Caki2 (cell line): Measurements from ENCODE around the gene COL4A2. TPM values are rescaled to one million over a fixed set of nuclear protein-coding genes. Genes with fewer than 3 reads are reported as not detected.
"Not testable (repeated sequence)": the region's sequence is repeated elsewhere in the genome, so short reads cannot be mapped to it uniquely, and the experiment has no call there.

Experiments used
- DNase-seq: peaks from one replicate; pipeline ENCODE4 v3.0.0-alpha.2; 2015; ENCODE audit warnings: low read depth
- in situ Hi-C: cut with HindIII; loops from 2 replicates; pipeline ENCODE4 v1.10.0; 2016; ENCODE audit warnings: low sequenced_read_pairs, low pct_unique_long_range_greater_than_20kb, mixed read lengths
- total RNA-seq: library from RNA; depleted of rRNA; stranded (reverse); fragments of >200 nt; shearing (Covaris generic); gene quantifications from 2 replicates; pipeline ENCODE4 v1.2.3, GENCODE V29; 2014; ENCODE audit warnings: low replicate concordance

The COL4A2 gene
- total RNA-seq, 1 experiment from 2014 or later, result 412 TPM

DNA sequence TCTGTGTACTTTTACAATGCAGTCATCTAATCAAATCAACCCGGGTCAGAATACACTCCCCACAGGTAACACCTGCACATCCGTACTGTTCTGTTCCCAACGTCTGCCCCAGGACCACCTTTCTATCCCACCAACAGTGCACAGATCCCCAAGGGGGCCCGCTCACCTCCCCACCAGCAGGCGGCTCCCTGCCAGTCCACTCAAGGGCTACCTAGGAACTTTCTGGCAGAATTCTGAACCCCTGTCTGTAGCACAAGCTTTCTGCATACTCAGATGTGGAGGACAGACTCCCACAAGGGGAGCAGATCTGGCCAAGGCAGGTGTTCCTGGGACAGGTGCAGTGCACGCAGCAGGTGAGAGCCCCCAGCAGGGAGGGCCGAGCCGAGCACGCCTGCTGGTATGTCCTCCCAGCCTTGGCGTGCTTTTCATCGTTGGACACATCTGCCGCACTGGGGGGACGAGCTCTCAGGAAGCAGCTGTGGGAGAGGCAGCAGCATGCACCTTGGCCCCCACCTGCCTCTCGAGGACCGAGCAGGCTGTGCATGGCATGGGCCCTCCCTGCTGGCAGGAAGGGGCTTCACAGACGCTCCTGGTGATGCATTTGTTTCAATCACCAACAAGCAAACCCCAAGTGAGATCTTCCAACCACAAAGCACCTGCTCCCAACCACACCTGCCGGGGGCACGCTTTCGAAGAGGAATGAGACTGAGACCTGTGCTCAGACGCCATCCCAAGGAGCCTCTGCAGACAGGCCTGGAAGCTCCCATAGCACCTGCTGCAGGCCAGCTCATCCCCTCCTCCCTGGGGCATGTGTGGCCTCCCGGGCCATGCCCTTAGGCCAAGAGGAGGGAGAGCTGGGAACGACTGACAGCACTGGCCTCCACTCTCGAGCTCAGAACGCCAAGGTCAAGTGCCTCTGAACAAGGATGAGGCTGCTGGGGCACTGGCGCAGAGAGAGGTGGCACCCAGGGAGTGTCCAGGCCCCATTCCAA is 218.5 kb downstream of the COL4A2 start:
- no peak for DNase-seq
- in situ Hi-C loops, result no loop called here

DNA sequence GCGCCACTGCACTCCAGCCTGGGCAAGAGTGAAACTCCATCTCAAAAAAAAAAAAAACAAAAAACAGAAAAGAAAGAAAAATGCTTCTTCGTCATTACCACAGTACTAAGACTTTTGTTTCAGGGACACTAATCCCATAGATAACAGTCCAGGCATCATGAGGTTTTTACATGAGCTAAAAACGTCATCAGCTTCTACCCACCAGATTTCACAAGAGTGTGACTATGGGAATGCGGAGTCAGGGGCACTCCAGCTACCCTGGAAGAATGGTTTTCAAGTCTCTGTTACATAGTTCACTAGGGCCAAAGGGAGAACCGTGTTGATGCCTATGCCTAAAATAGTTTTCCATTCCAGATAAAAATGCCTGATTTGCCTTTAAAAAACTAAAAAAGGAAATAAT is 221.3 kb downstream of the COL4A2 start:
- in situ Hi-C loops, result no loop called here
- no peak for DNase-seq

DNA sequence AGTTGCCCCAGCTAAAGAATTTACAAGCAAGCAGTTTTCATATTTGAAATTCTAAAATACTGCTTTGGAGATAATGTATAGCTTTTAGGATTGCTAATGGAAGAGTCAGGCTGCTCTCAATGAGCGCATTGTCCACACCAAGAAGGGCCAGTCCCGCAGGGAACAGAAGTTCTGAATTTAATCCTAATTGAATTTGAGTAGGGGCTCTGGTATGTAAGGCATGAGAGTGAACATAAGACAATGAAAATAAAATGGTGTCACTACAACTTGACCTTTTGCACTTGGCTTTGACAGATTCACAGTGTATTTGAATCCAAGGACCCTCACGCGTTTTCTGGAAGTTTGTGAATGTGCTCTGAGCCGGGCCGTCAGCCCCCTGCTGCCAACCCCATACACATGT is 221.8 kb downstream of the COL4A2 start:
- in situ Hi-C loops, result no loop called here
- DNase-seq, result no peak

DNA sequence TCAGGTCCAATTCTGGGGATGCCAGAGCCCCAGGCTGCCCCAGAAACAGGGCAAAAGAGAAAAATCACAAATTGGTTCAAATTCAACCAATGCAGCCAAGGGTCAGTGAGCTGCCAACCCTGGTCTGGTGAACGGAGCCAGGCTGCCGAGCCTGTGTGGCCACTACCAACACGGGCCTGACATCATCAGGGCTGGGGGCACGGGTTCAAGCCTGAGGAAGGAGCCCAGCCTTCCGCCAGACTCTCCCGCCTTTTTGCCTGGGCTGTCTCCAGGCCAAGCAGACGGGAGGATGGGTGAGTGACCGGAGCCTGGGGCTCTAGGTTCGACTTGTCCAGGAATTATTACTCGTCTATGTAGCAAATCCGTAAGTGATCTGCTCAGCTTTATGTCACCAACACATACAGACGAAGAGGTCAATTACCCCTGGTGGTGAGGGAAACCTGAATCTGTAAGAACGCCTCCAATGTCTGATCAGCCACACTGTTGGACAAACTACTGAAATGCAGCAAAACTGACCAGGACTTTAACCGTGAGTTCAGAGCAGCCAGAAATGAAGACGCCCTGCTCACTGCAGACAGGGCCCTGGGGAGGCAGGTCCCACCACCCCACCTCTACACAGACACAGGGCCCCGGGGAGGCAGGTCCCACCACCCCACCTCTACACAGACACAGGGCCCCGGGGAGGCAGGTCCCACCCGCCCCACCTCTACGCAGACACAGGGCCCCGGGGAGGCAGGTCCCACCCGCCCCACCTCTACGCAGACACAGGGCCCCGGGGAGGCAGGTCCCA is 222.6 kb downstream of the COL4A2 start:
- in situ Hi-C loops, result no loop called here
- DNase-seq, result no peak

DNA sequence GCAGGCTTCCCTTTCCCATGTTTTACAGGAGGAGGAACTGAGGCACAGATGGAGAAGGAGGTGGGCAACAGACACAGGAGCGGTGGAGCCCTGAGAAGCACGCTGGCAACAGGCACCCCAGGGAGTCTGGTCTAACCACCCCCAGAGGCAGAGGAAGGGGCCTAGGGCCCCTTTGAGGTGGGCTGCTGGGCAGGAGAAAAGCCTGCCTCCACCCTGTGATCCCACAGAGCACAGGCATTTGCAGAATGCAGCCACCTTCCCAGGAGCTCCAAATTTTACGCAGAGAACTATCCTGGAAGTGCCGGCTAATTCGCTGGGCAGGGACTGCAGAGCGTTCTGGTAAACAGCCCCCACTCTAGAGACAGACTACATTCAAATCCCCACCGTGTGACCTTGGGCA is 224.0 kb downstream of the COL4A2 start:
- no peak for DNase-seq
- in situ Hi-C loops, result no loop called here

DNA sequence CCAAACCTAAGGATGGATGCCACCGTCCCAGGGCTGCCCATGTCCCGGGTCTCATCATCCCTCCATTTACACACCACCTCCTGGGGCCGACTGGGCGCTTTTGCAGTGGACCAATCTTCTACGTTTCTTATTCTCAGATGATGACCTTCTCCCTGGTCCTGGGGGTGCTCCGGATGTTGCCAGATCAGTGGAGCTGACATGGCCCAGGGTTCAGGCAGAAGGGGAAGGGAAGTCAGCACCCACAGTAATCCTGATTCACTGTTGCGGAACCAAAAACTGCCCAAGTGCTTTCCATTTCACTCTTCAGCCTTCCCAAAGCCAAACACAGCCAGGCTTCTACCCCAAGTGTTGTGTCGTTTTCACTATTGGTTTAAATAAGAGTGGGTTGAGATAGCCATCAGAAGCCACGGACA is 224.6 kb downstream of the COL4A2 start:
- in situ Hi-C loops, result no loop called here

DNA sequence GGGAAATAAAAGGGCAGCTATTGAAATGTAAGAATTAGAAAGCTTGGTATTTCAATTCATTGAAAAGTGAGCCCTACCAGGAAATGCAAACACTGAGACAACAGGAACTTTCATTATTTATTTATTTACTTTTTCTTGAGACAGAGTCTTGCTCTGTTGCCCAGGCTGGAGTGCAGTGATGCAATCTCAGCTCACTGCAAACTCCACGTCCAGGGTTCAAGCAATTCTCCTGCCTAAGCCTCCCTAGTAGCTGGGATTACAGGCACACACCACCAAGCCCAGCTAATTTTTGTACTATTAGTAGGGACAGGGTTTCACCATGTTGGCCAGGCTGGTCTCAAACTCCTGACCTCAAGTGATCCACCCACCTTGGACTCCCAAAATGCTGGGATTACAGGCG is 225.2 kb downstream of the COL4A2 start:
- DNase-seq, in situ Hi-C loops: not testable (repeated sequence)

More for the DNA sequence above, 224.6 kb downstream of the COL4A2 start:
- DNase-seq, result no peak

DNA sequence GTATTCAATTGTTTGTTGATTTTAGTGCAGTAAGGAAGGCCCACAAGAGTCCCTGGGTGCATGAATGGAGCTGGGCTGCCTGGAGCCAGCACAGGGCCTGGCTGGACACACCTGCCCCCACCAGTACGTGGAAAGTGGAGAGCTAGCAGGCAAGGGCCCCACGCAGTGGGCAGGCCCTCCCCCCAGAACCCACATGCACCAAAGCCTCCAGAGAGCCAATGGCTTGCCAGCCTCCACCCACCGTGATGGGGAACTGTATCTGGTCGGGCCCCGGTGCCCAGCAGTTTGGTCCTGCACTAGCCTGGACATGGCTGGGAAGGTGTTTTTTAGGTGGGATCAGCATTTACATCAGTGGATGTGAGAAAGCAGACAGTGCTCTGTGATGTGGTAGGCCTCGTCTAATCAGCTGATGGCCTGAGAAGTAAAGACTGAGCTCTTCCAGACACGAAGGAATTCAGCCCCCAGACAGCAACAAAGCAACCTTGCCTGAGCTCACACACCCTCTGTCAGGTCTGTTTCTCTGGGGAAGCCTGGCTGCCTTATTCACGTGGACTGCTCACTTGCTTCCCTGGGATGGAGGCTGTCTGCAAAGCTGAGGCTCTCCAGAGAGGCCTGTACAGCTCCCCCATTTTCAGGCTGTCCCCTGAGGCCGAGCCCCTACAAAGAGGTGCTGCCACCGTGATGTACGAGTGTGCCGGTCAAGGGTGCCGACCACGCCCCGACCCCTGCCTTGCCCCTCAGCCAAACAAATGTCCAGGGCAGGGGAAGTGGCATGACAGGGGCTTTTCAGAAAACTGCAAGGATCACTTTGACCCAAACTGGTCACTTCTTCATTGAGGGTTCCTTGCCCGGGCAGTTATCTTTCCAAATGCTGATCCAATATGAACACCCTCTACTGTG is 226.9 kb downstream of the COL4A2 start:
- in situ Hi-C loops, result no loop called here

DNA sequence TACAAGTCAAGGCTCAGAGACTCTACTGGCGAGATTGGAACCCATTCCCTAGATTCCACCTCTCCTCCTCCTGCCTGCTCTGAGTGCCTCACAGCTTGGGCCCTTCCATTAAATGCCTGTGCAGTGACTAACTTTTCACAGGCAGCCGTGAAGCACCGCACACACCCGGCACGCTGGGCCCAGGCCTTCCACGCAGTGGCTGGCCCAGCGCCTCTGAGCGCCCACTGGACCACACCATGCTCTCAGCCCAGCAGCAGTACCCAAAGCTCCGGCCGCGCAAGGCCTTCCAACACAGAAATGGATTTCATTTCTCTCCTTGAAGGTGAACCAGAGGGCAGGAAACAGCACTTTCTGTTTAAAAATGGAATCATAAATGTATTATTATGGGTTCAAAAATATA is 228.4 kb downstream of the COL4A2 start:
- in situ Hi-C loops, result no loop called here
- no peak for DNase-seq

More for the DNA sequence above, 226.9 kb downstream of the COL4A2 start:
- DNase-seq, result no peak

DNA sequence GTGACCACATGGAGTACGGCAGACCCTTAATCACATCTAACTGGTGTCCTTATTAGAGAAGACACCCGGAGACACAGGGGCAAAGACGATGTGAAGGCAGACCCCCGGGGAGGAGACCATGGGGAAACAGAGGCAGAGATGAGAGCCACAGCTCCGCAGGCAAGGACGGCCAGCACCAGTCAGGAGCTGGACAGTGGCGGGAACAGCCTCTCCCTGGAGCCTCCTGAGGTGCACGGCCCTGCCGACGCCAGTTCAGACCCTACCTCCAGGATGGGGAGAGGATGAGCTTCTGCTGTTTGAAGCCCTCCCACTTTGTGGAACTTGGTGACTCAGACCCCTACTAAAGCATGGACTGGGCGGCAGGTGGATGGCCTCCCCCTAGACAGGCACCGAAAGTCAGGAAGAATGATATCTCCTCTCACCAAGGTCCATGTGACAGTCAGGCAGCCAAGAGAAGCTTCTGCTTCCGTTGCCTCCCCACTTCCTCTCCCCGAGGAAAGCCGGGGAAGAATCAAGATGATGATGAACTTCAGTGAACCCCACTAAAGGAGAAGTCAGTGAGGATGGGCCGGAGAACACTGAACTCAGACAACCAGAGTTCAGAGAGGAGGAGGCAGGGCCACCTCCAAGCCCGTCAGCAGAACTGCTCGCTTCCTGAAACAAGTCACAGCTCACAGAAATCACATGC is 229.1 kb downstream of the COL4A2 start:
- in situ Hi-C loops, result no loop called here

DNA sequence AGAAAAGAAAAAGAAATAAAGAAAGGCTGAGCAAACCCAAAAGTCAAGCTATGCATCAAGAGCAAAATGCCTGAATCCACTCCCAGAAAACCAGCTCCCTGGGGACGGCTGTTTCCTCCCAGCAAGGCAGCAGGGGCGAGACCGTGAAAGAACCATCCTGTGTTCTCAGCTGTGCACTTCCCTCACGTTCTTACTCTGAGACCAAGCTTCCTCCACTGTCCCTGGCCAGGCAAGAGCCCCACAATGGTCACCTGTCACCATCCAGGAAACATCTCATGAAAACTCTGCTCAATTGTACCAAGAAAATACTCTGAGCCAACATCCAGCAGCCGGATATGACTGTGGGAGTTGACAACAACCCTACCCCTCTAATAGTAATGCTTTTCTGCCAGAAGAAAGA is 231.5 kb downstream of the COL4A2 start:
- no peak for DNase-seq
- in situ Hi-C loops, result no loop called here

More for the DNA sequence above, 229.1 kb downstream of the COL4A2 start:
- no peak for DNase-seq

DNA sequence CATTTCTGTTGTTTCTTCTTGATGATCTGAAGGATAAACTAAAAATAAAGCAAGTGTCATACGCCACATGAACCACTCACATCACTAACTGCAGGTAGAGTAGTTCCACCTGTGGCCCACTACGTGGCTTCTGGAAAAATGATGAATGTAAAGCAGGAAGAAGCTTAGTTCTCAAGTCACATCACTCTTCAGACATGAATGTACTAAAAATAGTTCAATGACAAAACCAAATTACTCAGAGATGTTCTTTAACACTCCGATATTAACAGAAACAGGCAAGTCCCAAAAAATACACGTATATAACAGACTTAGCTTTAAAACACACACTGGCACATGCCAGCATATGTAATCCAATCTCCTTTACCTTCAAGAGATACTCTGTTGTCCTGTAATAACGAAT is 232.8 kb downstream of the COL4A2 start:
- in situ Hi-C loops, result no loop called here
- DNase-seq, result no peak

DNA sequence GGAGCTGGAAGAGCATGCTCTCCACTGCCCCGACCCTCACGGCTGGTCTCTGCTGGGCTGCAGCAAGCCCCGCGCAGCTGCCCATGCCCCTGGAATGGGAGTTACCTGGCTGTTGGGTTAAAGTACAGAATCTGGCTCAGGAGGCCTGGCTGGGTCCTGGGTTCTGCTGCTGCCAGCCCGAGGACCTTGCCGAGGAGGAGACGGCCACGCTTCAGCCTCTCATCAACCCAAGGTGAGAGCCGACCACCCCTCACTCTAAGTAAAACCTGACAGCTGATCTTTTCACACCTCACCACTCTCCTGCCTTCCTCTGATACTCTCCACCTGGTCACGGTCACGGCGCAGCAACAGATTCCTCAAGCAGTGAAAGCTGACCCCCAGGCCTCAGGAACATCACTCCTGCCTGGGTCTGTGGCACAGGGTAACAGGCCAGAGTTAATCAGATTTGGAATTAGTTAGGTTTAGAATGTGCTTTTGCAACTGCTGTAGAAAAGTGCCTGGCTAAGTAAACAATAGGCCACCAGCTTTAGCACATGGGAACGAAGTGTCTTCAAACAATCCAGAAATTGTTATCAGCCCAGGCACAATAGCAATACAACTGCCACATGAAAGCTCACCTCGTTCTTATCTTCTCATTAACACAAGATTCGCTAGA is 233.9 kb downstream of the COL4A2 start:
- in situ Hi-C loops, result no loop called here
- no peak for DNase-seq

DNA sequence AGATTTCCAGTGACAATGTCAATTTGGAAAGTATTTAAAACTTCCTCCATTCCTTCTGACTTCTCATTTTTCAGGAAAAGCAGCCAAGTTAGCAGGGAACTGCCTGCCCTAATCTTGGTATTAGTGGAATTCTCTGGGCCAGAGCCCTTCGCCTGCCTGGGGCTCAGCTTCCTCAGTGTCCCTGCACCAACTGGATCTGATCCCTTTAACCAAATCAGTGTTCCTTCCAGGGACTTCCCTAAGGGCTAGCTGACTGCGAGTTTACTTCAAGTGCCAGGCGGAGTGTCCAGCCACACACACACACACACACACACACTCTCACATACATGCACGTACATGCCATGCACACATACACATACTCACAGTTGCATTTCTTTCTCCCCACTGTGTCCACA is 234.4 kb downstream of the COL4A2 start:
- in situ Hi-C loops, result no loop called here
- no peak for DNase-seq

DNA sequence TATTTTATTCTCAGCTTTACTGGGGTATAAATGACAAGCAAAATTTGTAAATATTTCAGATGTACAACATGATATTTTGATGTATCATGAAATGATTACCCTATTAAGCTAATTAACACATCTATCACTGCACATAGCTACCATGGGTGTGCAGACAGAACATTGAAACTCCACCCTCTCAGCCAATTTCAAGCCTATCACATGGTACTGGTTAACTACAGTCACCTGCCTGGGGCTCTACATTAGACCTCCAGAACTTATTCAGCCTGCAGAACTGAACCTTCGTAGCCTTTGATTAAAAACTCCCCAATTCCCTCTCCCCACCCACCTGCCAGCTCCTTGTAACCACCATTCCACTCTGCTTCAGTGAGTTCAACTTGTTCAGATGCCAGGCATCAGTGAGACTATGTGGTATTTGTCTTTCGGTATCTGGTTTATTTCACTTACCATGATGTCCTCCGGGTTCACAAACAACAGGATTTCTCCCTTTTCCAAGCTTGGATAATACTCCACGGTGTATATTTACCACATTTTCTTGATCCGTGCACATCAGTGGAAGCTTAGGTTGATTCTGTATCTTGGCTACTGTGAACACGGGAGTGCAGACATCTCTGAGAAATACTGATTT is 235.2 kb downstream of the COL4A2 start:
- no peak for DNase-seq
- in situ Hi-C loops, result no loop called here

DNA sequence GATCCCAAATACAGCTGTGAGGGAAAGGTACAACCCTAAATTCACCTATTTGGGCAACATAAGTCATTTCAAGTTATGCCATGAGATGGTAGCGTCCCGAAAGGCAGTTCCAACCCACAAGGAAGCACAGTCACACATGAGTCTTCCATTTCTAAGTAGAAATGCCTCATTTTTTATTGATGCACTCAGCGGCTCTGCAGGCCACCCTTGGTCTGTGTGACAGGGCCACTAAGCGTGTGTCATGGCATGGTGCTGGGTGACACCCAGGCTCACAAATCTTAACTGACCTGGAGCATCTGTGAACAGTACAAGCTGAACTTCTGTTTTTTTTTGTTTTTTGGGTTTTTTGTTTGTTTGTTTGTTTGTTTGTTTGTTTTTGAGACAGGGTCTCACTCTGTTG is 239.3 kb downstream of the COL4A2 start:
- in situ Hi-C loops, result no loop called here
- no peak for DNase-seq

DNA sequence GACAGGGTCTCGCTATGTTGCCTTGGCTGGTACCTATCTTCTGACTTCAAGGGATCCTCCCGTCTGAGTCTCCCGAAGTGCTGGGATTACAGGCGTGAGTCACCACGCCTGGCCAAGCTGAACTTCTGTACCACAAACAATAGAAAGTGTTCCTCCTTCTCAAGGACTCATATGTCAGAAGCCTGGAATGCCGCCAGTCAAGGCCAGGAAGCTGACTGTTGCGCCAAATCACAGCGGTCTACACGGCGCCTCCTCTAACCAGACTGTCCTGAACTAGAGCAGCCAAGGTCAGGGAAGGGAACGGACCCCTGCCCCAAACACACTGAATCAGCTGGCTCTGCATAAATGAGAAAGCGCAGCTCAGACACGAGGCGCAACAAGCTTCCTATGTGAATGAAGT is 239.8 kb downstream of the COL4A2 start:
- in situ Hi-C loops, result no loop called here
- DNase-seq, result peak; percentile 74
